Liver (tissue), 10 donors: ENCODE results near the gene MTMR10. TPM values are rescaled to one million over a fixed set of nuclear protein-coding genes. Genes with fewer than 3 reads are reported as not detected.

Experiments used
- DNase-seq: peaks from one replicate; pipeline ENCODE4 v3.0.0-alpha.2; 2017; ENCODE audit warnings: low spot score
- H3K27ac ChIP-seq, 2 donors: one replicate each; pipeline ENCODE4 v1.7.0; 2013; ENCODE audit warnings: inconsistent platforms in 2 of 2, low read length in 2 of 2, control low read depth in 1 of 2, low read depth in 1 of 2, mild to moderate bottlenecking in 1 of 2
- H3K27me3 ChIP-seq, 4 donors: one replicate each; pipeline versions ENCODE4 v1.6.1 to v1.7.0; 2013; ENCODE audit warnings: low read length in 3 of 4, inconsistent platforms in 1 of 4, mild to moderate bottlenecking in 1 of 4, moderate library complexity in 1 of 4; ENCODE audit not compliant: control insufficient read depth in 4 of 4, insufficient read depth in 4 of 4
- H3K36me3 ChIP-seq, 4 donors: one replicate each; pipeline versions ENCODE4 v1.6.1 to v1.7.0; 2013; ENCODE audit warnings: low read length in 3 of 4, mild to moderate bottlenecking in 3 of 4, low read depth in 1 of 4, moderate library complexity in 1 of 4; ENCODE audit not compliant: control insufficient read depth in 4 of 4, insufficient read depth in 3 of 4
- H3K4me1 ChIP-seq, 4 donors: one replicate each; pipeline versions ENCODE4 v1.6.1 to v1.7.0; 2013; ENCODE audit warnings: low read length in 3 of 4, mild to moderate bottlenecking in 3 of 4, moderate library complexity in 1 of 4; ENCODE audit not compliant: control insufficient read depth in 4 of 4, insufficient read depth in 4 of 4
- H3K4me3 ChIP-seq, 3 donors: one replicate each; pipeline versions ENCODE4 v1.6.1 to v1.7.0; 2013; ENCODE audit warnings: low read length in 3 of 3, control low read depth in 1 of 3, low read depth in 1 of 3, mild to moderate bottlenecking in 1 of 3
- H3K9ac ChIP-seq, 2 donors: one replicate each; pipeline ENCODE4 v1.7.0; 2013; ENCODE audit warnings: low read length in 2 of 2, mild to moderate bottlenecking in 2 of 2, moderate library complexity in 2 of 2, control low read depth in 1 of 2, low read depth in 1 of 2
- H3K9me3 ChIP-seq, 4 donors: one replicate each; pipeline versions ENCODE4 v1.6.1 to v1.7.0; 2013; ENCODE audit warnings: low read length in 3 of 4; ENCODE audit not compliant: control insufficient read depth in 4 of 4
- ATF3 ChIP-seq: IDR thresholded peaks from 2 replicates; pipeline ENCODE4 v1.6.1; 2016; ENCODE audit warnings: antibody characterized with exemption
- JUND ChIP-seq, 2 donors: IDR thresholded peaks; 2 replicates each; pipeline ENCODE4 v1.6.1; 2016; ENCODE audit warnings: antibody characterized with exemption in 2 of 2
- WGBS: extraction: QIAGEN DNeasy Blood & Tissue Kit; methylation state at CpG from one replicate; pipeline ENCODE4 v1.1.7; 2013; 5-methylcytosine and 5-hydroxymethylcytosine counted together
- polyA plus RNA-seq, 2 donors: library from polyadenylated mRNA; stranded (reverse) in 1 of 2; unstranded in 1 of 2; fragments of 200-250 nt in 1 of 2; fragments of >200 nt in 1 of 2; fragmentation: Nextera tagmentation in 1 of 2; extraction: Ambion mirVana in 1 of 2; gene quantifications; one replicate each; pipeline versions ENCODE4 v1.2.1 to v1.2.3, GENCODE V29; 2013 to 2015
- small RNA-seq: library from RNA; depleted of rRNA; stranded (forward); fragments of <200 nt; gene quantifications from one replicate; pipeline ENCODE3, GENCODE V24; 2014
- total RNA-seq, 2 donors: library from RNA; depleted of rRNA; stranded (reverse); fragments of >200 nt; gene quantifications; one replicate each; pipeline ENCODE4 v1.2.3, GENCODE V29; 2014
- donor health status: healthy.
- donor health status: healthy.
- donor health status: healthy.
- donor health status: healthy.
- donor health status: healthy.

The MTMR10 gene
- total and polyA plus RNA-seq, 4 donors, result 8.7 to 31.3 (median 13.6) TPM

- TF ChIP-seq JUND (IDR thresholded peaks at IDR 0.05), result no peak
- TF ChIP-seq ATF3, result no peak
- no peak for DNase-seq
- 80% methylated on average over 4 of the region's 4 CpGs for WGBS
- Histone ChIP-seq H3K36me3 (no peaks in the 10 kb centered on the region), H3K27me3 (no peaks in the 10 kb centered on the region), H3K9me3 (no peaks in the 10 kb centered on the region), H3K4me3 (no peak overlapping the region), H3K4me1 (no peaks in the 10 kb centered on the region), H3K27ac (no peak overlapping the region), H3K9ac (no peak overlapping the region)
Measured at GRCh38 chr15:30889196-30889595, 102.2 kb downstream of the MTMR10 start.

Small RNA genes lying within 50 kb of the gene (small RNA-seq; reads per million reads assigned to genes)
- gene RNU6-466P, result not detected

Other genes starting within 250 kb of the MTMR10 start
- gene FAN1, start 87.7 kb downstream of the MTMR10 start, total RNA-seq, result 10 to 100 TPM in 1 of 2 donors, 1 to 10 TPM in 1; 8.2 to 17.1 TPM
- 1 to 10 TPM; 5.2 to 6.8 TPM for gene FAN1, start 87.7 kb downstream of the MTMR10 start, polyA plus RNA-seq
- not detected for gene TRPM1, start 110.1 kb upstream of the MTMR10 start, total RNA-seq
- gene TRPM1, start 110.1 kb upstream of the MTMR10 start, polyA plus RNA-seq, result not detected